HG02938 (cell line): ENCODE data around the gene TENT5A.
"Not testable (repeated sequence)": the region's sequence is repeated elsewhere in the genome, so short reads cannot be mapped to it uniquely, and the experiment has no call there.

Experiments used
- ATAC-seq: cut with Tn5 transposase; IDR thresholded peaks from one replicate; pipeline ENCODE4 v1.9.1; 2021; ENCODE audit warnings: mild to moderate bottlenecking, moderate library complexity; ENCODE audit not compliant: unreplicated experiment

The TENT5A gene

DNA sequence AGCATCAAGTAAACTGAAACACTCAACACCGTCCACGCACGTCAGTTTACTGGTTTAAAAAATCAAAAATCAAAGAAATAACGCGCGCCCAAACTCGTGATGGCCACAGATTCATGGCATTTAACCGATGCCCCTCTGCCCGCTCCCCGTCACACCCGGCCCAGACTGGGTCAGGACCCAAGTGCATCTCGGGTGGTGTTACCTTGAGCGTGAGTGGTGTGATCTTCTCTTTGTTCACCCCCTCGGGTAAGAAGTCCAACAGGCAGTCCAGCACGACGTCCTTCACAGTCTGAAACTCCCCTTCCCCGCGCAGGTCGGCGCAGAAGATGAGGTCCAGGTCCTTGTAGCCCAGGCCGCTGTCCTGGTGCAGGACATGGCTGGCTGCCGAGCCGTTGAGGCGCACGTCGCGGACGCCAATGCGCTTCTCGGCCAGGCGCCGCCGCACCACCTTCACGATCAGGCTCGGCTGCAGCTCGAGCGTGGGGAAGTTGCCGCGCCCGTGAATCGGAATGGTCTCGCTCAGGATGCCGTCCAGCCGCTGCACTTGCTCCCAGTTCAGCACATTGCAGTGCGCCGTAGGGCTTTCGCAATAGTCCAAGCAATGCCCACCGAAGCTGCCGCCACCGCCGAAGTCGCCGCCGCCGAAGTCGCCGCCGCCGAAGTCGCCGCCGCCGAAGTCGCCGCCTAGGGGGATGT, 945 bp downstream of the TENT5A start:
- ATAC-seq = no peak

DNA sequence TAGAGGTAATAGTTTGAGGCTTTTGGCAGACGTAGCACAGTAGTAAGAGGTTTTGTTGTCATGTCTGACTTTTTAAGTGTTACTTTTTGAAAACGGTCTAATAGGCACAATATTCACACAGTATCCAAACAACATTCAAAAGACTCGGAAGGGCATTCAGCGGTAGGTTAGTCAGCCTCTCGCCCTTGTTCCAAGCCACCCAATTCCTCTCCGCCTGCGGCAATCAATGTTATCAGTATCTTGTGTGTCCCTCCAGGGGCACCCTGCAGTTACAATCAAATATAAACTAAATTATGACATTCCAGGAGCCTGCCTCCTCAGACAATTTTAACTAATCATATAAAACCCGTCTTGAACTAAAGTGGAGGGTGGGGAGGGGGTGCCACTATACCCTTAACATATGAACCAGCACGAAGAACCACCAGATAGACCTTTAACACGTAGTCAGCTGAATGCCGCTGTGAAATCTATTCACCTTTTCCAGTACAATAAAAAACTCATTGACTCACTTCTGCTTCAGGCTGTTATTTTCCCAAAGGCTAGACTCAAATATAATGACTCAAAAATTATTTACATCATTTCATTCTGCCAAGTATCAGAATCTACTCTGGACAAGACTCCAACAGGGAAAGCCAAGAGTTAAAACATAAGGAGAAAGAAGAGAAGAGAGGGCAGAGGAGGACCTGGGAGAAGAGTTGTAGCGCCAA, 1.6 kb downstream of the TENT5A start:
- no peak for ATAC-seq

DNA sequence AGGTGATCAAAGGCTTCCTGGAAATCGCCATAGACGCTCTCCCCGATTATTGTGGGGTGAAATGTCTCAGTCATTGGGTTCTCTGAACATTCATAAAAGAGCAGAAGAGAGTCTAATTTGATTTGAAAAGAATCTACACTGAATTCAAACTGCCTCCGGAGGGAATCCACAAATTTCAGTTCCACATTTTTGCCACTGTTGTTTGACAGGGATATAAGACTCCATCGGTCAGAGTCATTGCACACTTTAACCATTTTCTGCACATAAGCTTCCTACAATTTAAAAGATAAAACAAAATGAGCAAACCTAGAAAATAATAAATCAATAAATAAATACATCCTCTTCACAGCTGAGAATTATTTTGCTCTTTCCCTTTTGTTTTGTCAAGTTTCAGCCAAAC, 2.3 kb downstream of the TENT5A start:
- no peak for ATAC-seq

DNA sequence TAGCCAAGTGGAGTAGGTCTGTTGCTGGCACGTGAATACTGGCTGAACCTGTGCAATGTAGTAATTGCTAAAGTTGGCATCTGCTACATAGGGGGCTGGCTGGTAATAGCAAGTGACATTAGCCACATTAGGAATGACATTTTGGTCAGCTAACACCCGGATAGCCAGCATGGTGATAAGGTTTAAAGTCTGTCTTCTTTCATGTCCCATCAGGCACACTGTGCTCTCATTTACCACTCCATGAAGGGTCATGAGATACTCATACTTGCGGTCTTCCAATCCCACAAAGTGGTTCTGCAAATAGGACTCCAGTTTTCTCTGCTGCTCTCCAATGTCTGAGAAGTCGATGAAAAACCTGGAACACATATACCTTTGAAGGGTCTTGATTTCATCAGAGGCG, 2.8 kb downstream of the TENT5A start:
- no peak for ATAC-seq

DNA sequence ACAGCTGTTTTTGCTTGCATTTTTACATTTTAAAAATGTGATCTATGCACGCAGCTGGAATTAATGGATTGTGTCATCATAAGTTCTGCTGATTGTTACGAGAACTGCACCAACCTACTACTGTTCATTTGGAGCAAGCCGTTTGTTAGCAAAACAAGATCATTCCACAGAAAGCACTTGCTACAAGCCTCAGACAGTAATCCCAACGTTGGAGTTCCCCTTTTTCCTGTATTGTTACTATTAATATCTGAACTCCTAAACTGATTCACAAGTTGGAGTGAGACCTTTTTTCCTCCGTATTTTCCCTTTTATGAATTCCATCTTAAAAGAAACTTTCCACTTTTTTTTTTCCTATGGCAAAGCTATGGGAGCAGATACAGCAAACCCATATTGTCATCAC, 3.5 kb downstream of the TENT5A start:
- no peak for ATAC-seq

DNA sequence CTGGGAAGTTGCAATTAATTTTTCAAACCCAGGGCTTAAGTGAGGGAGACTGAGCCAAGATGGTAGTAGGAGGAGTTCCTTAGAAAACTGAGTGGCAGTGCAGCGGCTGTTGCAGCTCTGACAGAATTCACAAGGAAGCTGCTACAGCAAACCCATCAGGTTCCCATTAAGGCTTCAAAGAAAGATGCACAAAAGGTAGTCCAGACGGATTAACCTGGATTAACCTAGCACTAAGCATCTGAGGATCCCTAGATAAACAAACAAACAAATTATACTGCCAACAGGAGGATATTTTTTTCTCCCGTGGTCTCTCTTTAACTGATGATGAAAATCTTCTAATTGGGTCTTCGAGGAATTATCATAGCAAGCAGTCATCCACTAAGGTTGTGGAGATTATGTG, 5.2 kb downstream of the TENT5A start:
- ATAC-seq = no peak

DNA sequence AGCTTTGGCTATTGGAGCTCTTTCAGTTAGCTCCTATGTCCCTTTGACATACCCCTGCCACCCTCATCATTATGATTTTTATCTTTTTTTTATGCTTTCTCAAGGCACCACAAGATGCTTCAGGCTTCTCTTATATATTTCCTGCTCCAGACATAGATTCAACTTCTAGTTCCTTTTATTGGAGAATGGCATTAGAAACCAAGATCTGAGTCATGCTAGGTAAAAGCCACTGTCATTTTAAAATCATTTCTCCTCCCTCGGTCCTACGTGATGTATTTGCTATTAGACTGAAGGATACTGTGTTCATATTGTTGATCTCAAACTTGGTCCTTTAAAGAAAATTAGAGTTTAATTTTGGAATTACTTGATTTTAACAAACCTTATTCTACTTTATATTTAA, 8.3 kb downstream of the TENT5A start:
- no peak for ATAC-seq

DNA sequence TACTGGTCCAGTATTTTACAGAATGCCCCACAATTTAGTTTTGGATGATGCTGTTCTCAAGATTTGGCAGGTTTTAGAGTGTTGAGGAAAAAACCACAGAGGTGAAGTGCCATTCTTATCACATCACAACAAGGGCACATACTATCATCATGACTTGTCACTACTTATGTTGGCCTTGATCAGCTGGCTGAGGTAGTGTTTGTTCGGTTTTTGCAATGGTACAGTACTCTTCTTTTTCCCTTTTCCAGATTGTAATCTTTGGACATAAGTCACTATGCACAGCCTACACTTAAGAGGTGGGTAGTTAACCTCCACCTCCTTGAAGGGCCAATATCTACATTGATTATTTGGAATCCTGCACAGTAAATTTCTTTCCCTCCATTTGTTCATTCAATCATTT, 8.8 kb downstream of the TENT5A start:
- ATAC-seq = no peak

DNA sequence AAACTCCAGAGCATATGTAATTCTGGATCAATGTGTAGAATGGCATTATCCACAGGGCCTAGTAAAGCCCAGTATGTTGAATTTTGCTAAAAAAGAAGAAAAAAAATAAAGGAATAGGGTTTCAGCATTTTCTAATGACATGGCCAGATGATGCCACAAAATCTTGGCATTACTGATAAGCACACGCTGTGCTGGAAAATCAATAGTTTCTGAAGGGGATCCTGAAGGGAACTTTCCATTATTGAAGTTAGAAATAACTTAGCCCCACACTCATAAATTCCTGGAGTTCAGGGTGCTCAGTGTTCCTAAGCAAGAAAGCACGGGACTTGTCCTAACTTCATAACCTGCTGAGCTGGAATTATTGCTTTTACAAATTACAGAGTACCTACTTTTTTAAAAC, 10.8 kb downstream of the TENT5A start:
- no peak for ATAC-seq

DNA sequence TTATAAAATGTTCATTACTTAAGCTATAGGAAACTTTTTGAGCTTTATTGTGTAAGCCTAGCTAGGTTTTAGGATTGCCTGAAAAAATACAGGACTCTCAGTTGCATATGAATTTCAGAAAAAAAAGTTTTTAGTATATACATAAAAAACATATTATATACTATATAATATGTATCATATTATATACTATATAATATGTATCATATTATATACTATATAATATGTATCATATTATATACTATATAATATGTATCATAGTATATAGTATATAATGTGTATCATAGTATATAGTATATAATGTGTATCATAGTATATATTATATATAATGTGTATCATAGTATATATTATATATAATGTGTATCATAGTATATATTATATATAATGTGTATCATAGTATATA, 11.9 kb downstream of the TENT5A start:
- ATAC-seq = not testable (repeated sequence)

DNA sequence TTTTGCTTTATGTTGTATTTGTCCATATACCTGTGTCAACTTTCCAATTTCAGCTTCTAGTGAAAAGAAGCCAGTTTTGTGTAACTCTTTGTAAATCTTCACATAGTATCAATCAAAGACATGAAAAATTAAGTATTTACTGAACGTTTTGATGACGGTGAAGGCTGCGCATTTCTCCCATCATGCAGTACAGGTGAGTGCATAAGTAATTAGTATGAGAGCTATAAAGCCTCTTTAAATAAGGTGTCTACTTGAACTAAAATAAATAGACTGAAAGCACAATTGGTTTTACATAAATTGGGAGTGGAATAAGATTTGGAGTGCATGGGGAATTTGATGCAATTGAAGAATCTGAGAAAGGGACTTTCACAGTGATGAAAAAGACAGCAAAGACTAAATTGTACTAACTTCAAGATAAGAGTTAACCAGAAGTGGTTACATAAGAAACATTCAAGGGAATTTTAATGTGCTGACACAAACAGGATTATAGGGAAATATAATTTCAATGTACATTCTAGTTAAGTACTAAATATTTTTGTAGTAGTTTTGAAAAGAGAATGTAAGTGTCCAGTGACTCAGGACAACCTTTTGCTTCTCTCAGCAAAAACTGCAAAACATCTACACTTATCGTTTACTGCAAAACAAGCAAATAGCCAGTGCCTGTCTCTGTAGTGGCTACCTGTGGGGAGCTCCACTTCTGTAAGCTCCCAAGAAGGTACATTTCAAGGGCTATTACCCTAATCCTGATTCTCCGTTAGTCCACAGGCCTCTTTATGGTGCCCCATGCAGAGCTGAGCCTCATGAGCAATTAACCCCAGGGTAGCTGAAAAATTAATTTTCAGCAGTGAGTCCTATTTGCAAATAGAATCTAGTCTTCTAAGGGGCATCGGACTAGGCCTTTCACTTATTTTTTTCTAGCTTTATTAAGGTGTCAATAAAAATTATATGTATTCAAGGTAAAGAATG, 13.0 kb downstream of the TENT5A start:
- ATAC-seq = no peak

DNA sequence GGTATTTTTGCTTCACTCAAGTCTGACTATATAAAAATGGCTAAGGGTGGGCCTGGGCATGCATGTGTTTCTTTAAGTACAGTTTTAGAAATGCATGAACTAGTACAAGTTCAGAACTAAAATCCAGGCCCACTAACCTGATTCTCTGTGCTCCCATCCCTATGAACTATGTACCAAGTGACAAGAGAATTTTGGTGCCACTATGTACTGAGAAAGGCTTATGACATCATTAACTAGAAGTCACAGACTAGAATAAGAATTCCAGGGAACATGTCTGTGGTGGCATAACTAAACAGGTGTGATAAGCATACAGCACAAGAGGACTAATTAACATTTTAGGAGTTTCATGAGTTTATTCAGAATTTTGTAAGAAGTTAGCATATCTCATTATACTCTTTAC, 16.1 kb downstream of the TENT5A start:
- ATAC-seq = no peak

DNA sequence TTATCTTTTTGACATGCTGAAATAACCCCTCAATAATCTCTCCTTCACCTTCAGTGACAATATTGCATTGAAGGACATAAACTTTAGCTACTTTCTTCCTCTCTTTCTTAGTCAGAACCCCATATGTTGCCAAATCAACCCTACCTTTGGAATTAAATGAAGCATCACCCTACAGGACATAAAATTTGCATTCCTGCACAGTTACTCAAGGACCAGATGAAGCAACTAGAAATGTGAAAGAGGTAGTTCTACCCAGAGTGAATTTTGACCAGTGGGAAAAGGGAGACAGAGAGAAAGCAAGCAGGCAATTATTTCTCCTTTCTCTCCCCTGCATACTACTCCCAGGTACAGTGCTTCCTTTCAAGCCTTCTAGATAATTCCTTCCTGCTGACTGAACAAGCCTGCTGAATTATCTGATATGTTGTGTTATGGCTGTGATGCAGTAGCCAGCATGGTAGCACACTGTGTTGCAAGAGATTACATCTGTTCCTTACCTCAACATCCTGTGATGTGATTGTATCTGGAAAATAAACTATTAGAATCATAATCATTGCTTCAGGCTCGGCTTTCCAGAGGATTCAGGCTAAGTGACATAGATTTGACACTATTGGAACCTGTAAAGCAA, 16.6 kb downstream of the TENT5A start:
- no peak for ATAC-seq

DNA sequence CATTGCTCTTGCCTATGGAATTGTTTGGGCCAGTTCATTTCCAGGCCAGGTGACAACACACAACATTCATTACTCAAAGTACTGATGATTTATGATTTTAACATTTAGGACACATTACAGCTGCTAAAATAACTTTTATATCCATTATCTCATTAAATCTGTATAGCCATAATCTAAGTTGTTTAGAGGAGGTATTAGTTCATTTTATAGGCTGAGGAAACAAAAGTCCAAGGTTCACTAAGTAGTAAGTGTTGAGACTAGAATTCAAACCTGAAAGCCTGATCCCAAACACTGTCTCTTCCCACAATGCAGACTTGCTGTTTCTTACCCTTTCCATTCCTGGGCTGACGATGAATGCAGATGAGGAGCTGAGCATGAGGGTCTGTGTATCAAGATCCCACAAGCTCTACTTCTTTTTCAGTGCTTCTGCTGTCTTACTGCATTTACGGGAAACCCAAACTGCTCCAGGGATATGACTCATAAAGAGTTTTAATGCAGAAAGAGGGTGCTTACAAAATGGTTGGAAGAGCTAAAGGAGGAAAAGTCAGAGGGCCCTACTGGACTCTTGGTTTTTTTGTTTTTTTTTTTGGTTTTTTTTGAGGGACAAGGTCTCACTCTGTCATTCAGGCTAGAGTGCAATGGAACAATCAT, 17.9 kb downstream of the TENT5A start:
- no peak for ATAC-seq

DNA sequence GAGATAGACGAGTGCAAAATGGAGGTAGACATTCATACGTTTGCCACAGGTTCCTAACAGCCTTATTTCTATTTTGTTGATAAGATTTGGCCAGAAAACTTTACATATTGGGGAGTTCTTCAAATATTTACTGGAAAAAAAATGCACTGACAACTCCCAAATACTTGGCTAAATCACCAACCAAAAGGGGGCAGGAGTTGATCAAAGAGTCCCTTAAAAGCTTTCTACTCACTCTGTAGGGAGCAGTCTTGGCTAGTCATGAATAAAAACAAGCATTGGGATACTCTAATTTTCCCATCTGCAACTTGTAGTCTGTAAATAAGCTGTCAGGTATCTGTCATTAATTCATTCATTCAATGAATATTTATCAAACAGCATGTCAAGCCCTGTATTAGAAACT, 18.4 kb downstream of the TENT5A start:
- no peak for ATAC-seq

DNA sequence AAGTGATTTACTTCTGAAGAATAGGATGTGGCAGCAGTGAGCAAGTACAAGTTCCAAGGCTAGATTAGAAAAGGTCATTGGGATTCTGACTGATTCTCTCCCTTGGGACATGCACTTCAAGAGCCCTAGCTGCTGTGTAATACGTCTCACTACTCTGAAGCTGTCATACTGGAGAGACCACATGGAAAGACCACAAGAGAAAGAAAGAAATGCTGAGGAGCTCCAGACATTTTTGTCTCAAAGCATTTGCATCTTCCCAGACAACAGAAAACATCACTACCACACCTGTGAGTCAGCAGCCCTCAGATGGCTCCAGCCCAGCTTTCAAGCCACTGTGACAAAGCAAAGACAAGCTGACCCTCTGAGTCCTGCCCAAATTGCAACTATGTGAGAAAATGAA, 20.7 kb downstream of the TENT5A start:
- ATAC-seq = no peak

DNA sequence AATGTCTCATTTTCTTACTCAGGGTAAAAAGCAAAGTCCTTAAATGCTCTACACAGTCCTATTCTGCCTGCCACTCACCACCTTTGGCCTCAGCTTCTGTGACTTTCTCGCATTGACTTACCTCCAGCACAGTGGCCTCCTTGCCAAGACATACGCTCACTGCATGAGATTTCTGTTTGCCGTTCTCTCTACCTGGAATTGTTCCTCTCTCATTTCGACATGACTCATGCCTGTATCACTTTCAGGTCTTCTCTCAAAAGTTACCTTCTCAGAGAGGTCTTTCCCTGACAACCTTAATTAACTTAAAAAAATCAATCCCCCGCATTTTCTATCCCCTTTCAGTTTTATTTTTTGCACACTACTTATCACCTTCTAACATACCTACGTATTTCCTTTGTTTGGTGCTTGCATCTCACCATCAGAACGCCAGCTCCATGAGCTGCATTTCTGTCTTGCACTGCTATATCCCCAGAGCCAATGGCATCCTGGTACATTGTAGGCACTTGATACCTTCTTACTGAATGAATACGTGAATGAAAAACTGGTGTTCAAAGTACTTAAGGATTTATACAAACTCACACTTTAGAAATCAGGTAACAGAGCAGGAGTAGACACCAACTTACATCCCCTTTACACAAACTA, 24.5 kb downstream of the TENT5A start:
- no peak for ATAC-seq

DNA sequence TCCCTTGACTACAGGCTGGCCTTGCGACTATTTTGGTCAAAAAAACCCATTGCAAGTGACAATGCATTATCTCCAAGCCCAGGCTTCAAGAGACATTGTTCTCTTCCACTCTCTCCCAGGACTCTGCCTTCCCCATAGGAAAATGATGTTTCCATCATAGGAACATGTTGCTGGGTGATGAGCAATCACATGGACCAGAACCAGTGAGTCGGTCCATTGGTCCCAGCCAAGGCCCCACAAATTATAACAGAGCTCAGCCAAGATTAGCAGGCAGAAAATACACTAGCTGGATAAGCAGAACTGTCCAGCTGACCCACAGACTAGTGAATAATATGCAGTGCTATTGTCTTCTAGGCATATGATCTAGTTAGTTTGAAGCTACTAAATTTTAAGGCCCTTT, 27.4 kb downstream of the TENT5A start:
- ATAC-seq = no peak

DNA sequence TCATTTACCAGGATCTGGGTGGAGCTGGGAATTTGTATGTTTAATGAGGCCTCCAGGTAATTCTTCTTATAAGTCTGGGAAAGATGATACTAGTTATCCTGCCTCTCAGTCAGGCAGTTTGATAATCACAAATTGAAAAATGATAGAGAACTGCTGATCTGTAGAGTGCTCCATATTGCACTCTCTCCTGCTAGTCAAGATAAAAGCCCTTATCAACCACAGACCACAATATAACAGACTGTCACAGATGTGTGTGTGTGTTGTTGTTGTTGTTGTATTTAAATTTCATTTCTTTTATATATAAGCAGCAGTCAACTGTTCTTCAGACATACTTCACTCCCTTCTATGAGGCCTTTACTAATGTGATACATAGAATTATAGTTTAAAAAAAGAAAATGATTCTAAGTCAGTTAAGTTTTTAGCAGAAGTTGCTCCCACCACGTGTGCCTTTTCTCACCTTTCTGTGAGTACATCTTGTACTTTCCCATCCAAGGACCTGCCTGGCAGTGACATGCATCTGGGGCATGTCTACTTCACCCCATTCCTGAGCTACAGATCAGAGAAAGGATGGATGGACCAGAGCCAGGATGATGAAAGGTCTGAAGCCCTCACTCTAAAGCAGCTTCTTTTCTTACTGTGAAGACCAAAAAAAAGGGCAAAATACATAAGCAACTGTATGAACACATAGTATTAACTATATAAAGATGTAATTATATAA, 29.8 kb downstream of the TENT5A start:
- ATAC-seq = no peak

DNA sequence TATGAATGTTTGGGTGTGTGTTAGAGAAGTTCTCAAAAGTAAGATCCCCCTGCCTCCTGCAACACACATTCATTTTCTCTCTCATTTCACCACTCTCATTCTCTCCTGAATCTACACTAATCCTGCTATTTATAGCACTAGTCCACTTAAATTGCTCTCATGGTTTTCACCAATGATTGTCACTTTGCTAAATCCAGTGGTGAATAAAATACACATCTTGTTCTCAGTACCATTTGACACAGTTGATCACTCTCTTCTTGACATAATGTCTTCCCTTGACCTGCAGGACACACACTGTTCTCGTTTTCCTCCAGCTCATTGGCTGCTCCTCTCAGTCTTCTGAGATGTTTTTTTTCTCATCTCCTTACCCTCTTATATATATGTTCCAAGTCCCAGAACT, 32.1 kb downstream of the TENT5A start:
- no peak for ATAC-seq
